Endothelial cell of umbilical vein (primary cell): ENCODE data around the gene TMEM252. TPM values are rescaled to one million over a fixed set of nuclear protein-coding genes. Genes with fewer than 3 reads are reported as not detected.

ENCODE experiments used
- BruUV-seq: library from RNA; stranded (reverse); fragments of 400-500 nt; replicated peaks from 2 replicates; lab custom pipeline; 2021; lab: Mats Ljungman, UMichigan
- CTCF ChIA-PET: fragments of 300-600, 350-600 bp; sonication (Branson Sonifier 250); formaldehyde crosslinking; loops from one replicate; lab custom pipeline; 2021; ENCODE audit warnings: antibody characterized with exemption, inconsistent platforms; lab: Charles Lee
- POLR2A ChIA-PET: fragments of 300-600, 350-600 bp; sonication (Branson Sonifier 250); formaldehyde crosslinking; loops from one replicate; lab custom pipeline; 2021; ENCODE audit warnings: antibody characterized with exemption, inconsistent platforms; lab: Charles Lee
- DNase-seq: peaks from one replicate; pipeline ENCODE4 v3.0.0-alpha.2; 2011; ENCODE audit warnings: low read depth, low spot score
- FAIRE-seq: peaks from 2 replicates; lab custom pipeline; 2011; peaks lifted over from hg19 to GRCh38; lab: Jason Lieb, UNC
- H2AFZ ChIP-seq: 2 replicates; pipeline ENCODE4 v1.6.0; 2012; ENCODE audit warnings: low read depth, low read length, control low read depth, inconsistent platforms
- H3K27ac ChIP-seq: 2 replicates; pipeline ENCODE4 v1.5.1; 2011; ENCODE audit warnings: low read depth, mild to moderate bottlenecking, control low read depth, low read length, moderate library complexity; ENCODE audit not compliant: insufficient read depth
- H3K27me3 ChIP-seq, 2 experiments: 2 replicates each; pipeline versions ENCODE4 v1.6.0 to v1.6.1; 2011; ENCODE audit warnings: low read length in 2 of 2, mixed read lengths in 1 of 2; ENCODE audit not compliant: control insufficient read depth in 2 of 2, insufficient read depth in 2 of 2
- H3K36me3 ChIP-seq, 2 experiments: 2 replicates in 1 of 2; 3 replicates in 1 of 2; pipeline ENCODE4 v1.5.1; 2011; ENCODE audit warnings: low read length in 2 of 2, mild to moderate bottlenecking in 1 of 2, moderate library complexity in 1 of 2; ENCODE audit not compliant: control insufficient read depth in 2 of 2, insufficient read depth in 2 of 2; ENCODE audit errors: extremely low read depth in 1 of 2
- H3K4me1 ChIP-seq: 3 replicates; pipeline ENCODE4 v1.5.1; 2011; ENCODE audit warnings: mild to moderate bottlenecking, low read length; ENCODE audit not compliant: control insufficient read depth, insufficient read depth; ENCODE audit errors: extremely low read depth
- H3K4me2 ChIP-seq: 2 replicates; pipeline ENCODE4 v1.6.1; 2011; ENCODE audit warnings: low read length, control low read depth, mixed read lengths; ENCODE audit not compliant: insufficient read depth
- H3K4me3 ChIP-seq, 3 experiments: fragments of 200-600 bp in 1 of 3; sonication (generic), shearing (Covaris generic) in 1 of 3; replicated peaks in 1 of 3; 2 replicates each; pipeline ENCODE4 v1.5.1; 2011 to 2016; ENCODE audit warnings: control low read depth in 3 of 3, low read length in 3 of 3, mild to moderate bottlenecking in 2 of 3, inconsistent platforms in 1 of 3, low read depth in 1 of 3, moderate library complexity in 1 of 3; ENCODE audit not compliant: insufficient read depth in 1 of 3
- H3K79me2 ChIP-seq: 2 replicates; pipeline ENCODE4 v1.6.0; 2012; ENCODE audit warnings: low read length, inconsistent platforms; ENCODE audit not compliant: control insufficient read depth, insufficient read depth
- H3K9ac ChIP-seq: replicated peaks from 2 replicates; pipeline ENCODE3; 2011; ENCODE audit warnings: low read length, control low read depth; ENCODE audit not compliant: insufficient read depth; ENCODE audit errors: extremely low read depth
- H3K9me1 ChIP-seq: replicated peaks from 3 replicates; pipeline ENCODE4 v1.6.0; 2011; ENCODE audit warnings: mild to moderate bottlenecking, low read length; ENCODE audit not compliant: control insufficient read depth, insufficient read depth; ENCODE audit errors: extremely low read depth
- H3K9me3 ChIP-seq: replicated peaks from 2 replicates; pipeline ENCODE4 v1.5.1; 2012; ENCODE audit warnings: low read length, inconsistent platforms; ENCODE audit not compliant: control insufficient read depth, insufficient read depth
- H4K20me1 ChIP-seq: replicated peaks from 2 replicates; pipeline ENCODE3; 2011; ENCODE audit warnings: mild to moderate bottlenecking, low read length; ENCODE audit not compliant: control insufficient read depth, insufficient read depth; ENCODE audit errors: extremely low read depth
- CTCF ChIP-seq, 2 donors: IDR thresholded peaks; 1 replicate in 1 of 2; 2 replicates in 1 of 2; pipeline ENCODE4 v1.5.1; 2011; ENCODE audit warnings: low read length in 2 of 2, mild to moderate bottlenecking in 2 of 2, moderate library complexity in 2 of 2, control low read depth in 1 of 2, inconsistent platforms in 1 of 2, low read depth in 1 of 2; ENCODE audit not compliant: insufficient read depth in 1 of 2; ENCODE audit errors: extremely low read depth in 1 of 2
- EZH2 ChIP-seq: IDR thresholded peaks from 2 replicates; pipeline ENCODE4 v1.6.1; 2012; ENCODE audit warnings: borderline replicate concordance, low read depth, mild to moderate bottlenecking, moderate library complexity, low read length, inconsistent platforms; ENCODE audit not compliant: severe bottlenecking
- FOS ChIP-seq: IDR thresholded peaks from 2 replicates; pipeline ENCODE4 v1.6.1; 2011; ENCODE audit warnings: mild to moderate bottlenecking, low read length, moderate library complexity, borderline replicate concordance; ENCODE audit not compliant: insufficient read depth
- GATA2 ChIP-seq: IDR thresholded peaks from 2 replicates; pipeline ENCODE4 v1.7.0; 2011; ENCODE audit warnings: low read depth, mild to moderate bottlenecking, moderate library complexity, mixed read lengths, low read length; ENCODE audit not compliant: insufficient read length, insufficient read depth
- JUN ChIP-seq: IDR thresholded peaks from 2 replicates; pipeline ENCODE4 v1.6.1; 2011; ENCODE audit warnings: borderline replicate concordance, low read depth; ENCODE audit not compliant: insufficient read length, insufficient read depth
- MAX ChIP-seq: IDR thresholded peaks from 2 replicates; pipeline ENCODE4 v1.6.1; 2011; ENCODE audit not compliant: insufficient read depth, insufficient read length
- MYC ChIP-seq: IDR thresholded peaks from one replicate; pipeline ENCODE4 v1.6.1; 2011; ENCODE audit warnings: mild to moderate bottlenecking, low read depth, low read length
- POLR2A ChIP-seq: IDR thresholded peaks from 2 replicates; pipeline ENCODE4 v1.6.1; 2012; ENCODE audit warnings: low read depth, mild to moderate bottlenecking, control low read depth, low read length
- POLR2AphosphoS5 ChIP-seq: IDR thresholded peaks from 2 replicates; pipeline ENCODE4 v1.6.1; 2012; ENCODE audit warnings: low read depth, mild to moderate bottlenecking, control low read depth, low read length, moderate library complexity; ENCODE audit not compliant: insufficient read depth
- dilution Hi-C: fragments of 300-500 bp; cut with MboI; formaldehyde crosslinking; loops from one replicate; pipeline ENCODE4 v1.15.0; 2019; ENCODE audit warnings: low sequenced_read_pairs; ENCODE audit not compliant: extremely low pct_ligation_motif_present
- intact Hi-C: fragments of 100-400 bp; cut with micrococcal nuclease; formaldehyde crosslinking; loops from one replicate; pipeline ENCODE4 v1.10.0; 2022
- polyA plus RNA-seq, 4 experiments: library from polyadenylated mRNA; depleted of rRNA in 3 of 4; stranded (reverse) in 3 of 4; unstranded in 1 of 4; fragments of >200 nt; gene quantifications; 2 replicates each; pipeline versions ENCODE4 v1.2.1 to v1.2.3, GENCODE V29; 2011 to 2012; ENCODE audit warnings: missing spikeins in 1 of 4
- total RNA-seq: library from RNA; stranded (reverse); gene quantifications from 2 replicates; pipeline ENCODE4 v1.2.3, GENCODE V29; 2021

The TMEM252 gene
- total and polyA plus RNA-seq, 2 donors (not counting 3 experiments of a cell fraction or from before 2014, with no cell fraction given), result not detected

DNA sequence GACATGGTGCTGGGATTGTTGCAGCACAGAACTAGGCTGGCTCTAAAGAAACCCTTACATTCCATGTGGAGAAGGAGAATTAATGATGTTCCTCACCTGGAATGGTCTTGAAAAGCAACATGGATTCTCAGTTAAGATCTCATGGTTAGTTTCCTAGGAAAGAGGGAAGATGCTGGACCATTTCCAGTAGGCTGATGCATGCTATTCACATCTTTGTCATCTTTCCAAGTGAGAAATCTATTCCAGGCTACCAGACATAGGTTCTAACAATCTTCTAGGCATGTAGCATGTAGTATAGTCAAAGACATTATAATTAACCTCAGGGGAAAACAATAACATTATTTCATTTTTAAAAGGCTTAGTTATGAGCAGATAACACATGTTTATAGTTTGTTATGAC lies 44.3 kb downstream of the TMEM252 start:
- H3K9ac ChIP-seq, result no peak overlapping the region
- FAIRE-seq (peak; percentile 26), DNase-seq (no peak)
- no peaks in the 10 kb centered on the region for H3K36me3 ChIP-seq
- no TSS peak for BruUV-seq
- H2AFZ ChIP-seq, result no peak overlapping the region
- H4K20me1 ChIP-seq, result no peaks in the 10 kb centered on the region
- intact Hi-C loops, result no loop called here
- H3K9me3 ChIP-seq, result no peaks in the 10 kb centered on the region
- ChIA-PET CTCF (no interaction called here), POLR2A (no interaction called here)
- no peaks in the 10 kb centered on the region for H3K4me1 ChIP-seq
- H3K4me3 ChIP-seq, result no peak overlapping the region
- dilution Hi-C loops, result no loop called here
- H3K79me2 ChIP-seq, result no peaks in the 10 kb centered on the region
- H3K27ac ChIP-seq, result no peak overlapping the region
- H3K9me1 ChIP-seq, result no peaks in the 10 kb centered on the region
- H3K27me3 ChIP-seq, result no peaks in the 10 kb centered on the region
- TF ChIP-seq GATA2 (no peak), POLR2AphosphoS5 (no peak), JUN (no peak), POLR2A (no peak), EZH2 (no peak), MAX (no peak), MYC (no peak), FOS (no peak), CTCF (IDR thresholded peaks at IDR 0.05; ENCODE audit: extremely low read depth in 1 of 2, insufficient read depth in 1 of 2, low read depth in 1 of 2, low read length in 2 of 2) (no peak)
- H3K4me2 ChIP-seq, result no peak overlapping the region
